Activated CD8-positive, alpha-beta T cell treated with anti-CD3 and anti-CD28 coated beads, Interleukin-2, amount 10 ng/mL, durations not matched to agents 7 days and 5 days (primary cell): ENCODE results near the gene CES5A. TPM values are rescaled to one million over a fixed set of nuclear protein-coding genes. Genes with fewer than 3 reads are reported as not detected.
"Not testable (repeated sequence)": the region's sequence is repeated elsewhere in the genome, so short reads cannot be mapped to it uniquely, and the experiment has no call there.

Source experiments
- ATAC-seq: fragments of 150-1000 bp; cut with Tn5 transposase; one replicate; pipeline ENCODE4 v1.10.0; 2021; ENCODE audit warnings: moderate library complexity
- CTCF ChIA-PET: fragments of 350-600 bp; sonication (Branson Sonifier 250); formaldehyde crosslinking; loops from one replicate; lab custom pipeline; 2021; ENCODE audit warnings: antibody characterized with exemption; lab: Charles Lee
- POLR2A ChIA-PET: fragments of 350-600 bp; sonication (Branson Sonifier 250); formaldehyde crosslinking; loops from one replicate; lab custom pipeline; 2021; ENCODE audit warnings: antibody characterized with exemption; lab: Charles Lee
- DNase-seq: peaks from one replicate; pipeline ENCODE4 v3.0.0-alpha.2; 2020
- H3K27ac Mint-ChIP-seq: one replicate; pipeline ENCODE4 v1.8.0; 2021; ENCODE audit warnings: mild to moderate bottlenecking, mixed read lengths
- H3K27me3 Mint-ChIP-seq: one replicate; pipeline ENCODE4 v1.8.0; 2021; ENCODE audit warnings: low read depth, mixed read lengths
- H3K36me3 Mint-ChIP-seq: one replicate; pipeline ENCODE4 v1.8.0; 2021; ENCODE audit warnings: low read depth, mixed read lengths
- H3K4me1 Mint-ChIP-seq: one replicate; pipeline ENCODE4 v1.8.0; 2021; ENCODE audit warnings: low read depth, mixed read lengths
- H3K4me3 Mint-ChIP-seq: one replicate; pipeline ENCODE4 v1.8.0; 2021; ENCODE audit warnings: mild to moderate bottlenecking, mixed read lengths
- H3K9me3 Mint-ChIP-seq: one replicate; pipeline ENCODE4 v1.8.0; 2022; ENCODE audit warnings: mixed read lengths; ENCODE audit not compliant: insufficient read depth
- total RNA-seq, 2 experiments: library from RNA; stranded (reverse); gene quantifications; one replicate each; pipeline ENCODE4 v1.2.3, GENCODE V29; 2021

Gene CES5A
- total RNA-seq, 2 experiments from 2014 or later: not detected

DNA sequence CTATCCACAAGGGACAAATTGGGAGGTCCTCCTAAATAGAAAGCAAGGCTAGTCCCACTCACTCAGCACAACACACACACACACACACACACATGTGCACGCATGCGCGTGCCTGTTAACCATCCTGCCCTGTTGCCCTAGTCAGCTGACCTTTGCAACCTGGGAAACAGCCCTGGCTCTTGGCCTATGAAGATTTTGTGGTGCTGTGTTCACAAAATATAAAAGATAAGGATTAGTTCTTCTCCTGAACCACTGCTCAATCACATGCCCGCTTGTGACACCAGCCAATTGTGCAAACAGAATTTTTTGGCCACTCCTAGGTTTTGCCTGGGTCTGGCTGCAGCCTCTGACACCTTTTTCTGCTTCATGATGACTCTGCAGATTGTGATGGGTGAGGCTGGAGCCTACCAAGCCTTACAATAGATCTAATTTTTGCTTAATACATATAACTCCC lies 39.0 kb downstream of the CES5A start:
- H3K27me3 Mint-ChIP-seq: peaks cover 7% of the 10 kb centered on the region
- CTCF ChIA-PET: no interaction called here

DNA sequence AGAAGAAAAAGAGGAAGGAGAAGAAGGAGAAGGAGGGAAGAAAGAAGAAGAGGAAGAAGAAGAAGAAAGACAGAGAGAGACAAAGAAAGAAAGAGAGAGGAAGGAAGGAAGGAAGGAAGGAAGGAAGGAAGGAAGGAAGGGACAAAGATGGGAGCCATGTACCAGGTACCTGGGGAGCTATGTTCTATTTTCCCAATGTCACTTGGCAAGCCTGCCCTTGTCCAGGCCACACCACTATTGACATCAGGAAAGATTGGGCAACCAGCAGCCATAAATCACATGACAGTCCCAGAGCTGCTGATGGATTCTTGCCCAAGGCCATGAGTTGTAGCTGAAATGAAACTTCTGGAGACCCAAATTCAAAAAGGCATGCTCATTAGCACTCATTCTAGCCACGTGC lies 39.6 kb downstream of the CES5A start:
- H3K27me3 Mint-ChIP-seq: peaks cover 7% of the 10 kb centered on the region
- ChIA-PET CTCF (no interaction called here), POLR2A (no interaction called here)
- no peak overlapping the region for H3K27ac Mint-ChIP-seq
- DNase-seq (no peak), ATAC-seq (no peak)
- H3K4me3 Mint-ChIP-seq: no peak overlapping the region
- peaks cover 5% of the 10 kb centered on the region for H3K4me1 Mint-ChIP-seq
- H3K9me3 Mint-ChIP-seq: no peaks in the 10 kb centered on the region
- H3K36me3 Mint-ChIP-seq: no peaks in the 10 kb centered on the region

More for the DNA sequence above, 39.0 kb downstream of the CES5A start:
- Mint-ChIP-seq H3K9me3 (no peaks in the 10 kb centered on the region), H3K4me1 (peaks cover 5% of the 10 kb centered on the region), H3K27ac (no peak overlapping the region), H3K4me3 (no peak overlapping the region), H3K36me3 (no peaks in the 10 kb centered on the region)
- no peak for DNase-seq
- no peak for ATAC-seq
- POLR2A ChIA-PET: no interaction called here

DNA sequence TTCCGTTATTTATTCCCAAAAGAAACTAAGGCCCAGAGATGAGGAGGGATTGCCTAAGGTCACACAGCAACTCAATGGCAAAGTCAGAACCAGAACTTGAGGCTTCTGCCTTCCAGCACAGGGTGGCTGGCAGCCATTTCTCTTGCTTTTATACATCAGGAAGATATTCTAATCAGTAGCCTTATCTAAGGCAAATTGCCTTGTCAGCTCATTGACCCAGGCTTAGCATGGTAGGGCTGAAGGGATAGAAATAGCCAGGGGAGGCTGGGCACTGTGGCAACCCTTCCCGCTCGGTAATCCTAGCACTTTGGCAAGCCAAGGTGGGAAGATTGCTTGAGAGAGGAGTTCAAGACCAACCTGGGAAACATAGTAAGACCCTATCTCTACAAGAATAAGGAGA lies 40.0 kb downstream of the CES5A start:
- H3K27ac Mint-ChIP-seq, POLR2A ChIA-PET: not testable (repeated sequence)

DNA sequence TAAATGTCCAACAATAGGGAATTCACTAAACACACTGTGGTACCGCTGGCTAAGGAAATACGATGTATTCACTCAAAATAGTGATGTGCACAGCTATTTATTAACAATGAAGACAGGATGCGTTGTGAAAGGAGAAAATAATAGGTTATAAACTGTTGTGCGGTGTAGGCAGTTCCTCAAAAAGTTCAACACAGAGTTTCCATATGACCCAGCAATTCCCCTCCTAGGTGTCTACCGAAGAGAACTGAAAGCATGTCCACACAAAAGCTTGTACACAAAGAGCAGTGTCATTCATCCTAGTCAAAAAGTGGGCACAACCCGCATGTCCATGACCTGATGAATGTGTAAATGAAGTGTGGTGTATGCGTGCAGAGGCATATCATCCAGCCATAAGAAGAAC lies 41.1 kb downstream of the CES5A start:
- Mint-ChIP-seq H3K27ac (no peak overlapping the region), H3K9me3 (no peaks in the 10 kb centered on the region), H3K4me3 (no peak overlapping the region), H3K4me1 (no peaks in the 10 kb centered on the region), H3K27me3 (peaks cover 4% of the 10 kb centered on the region), H3K36me3 (no peaks in the 10 kb centered on the region)
- DNase-seq (no peak), ATAC-seq (no peak)
- POLR2A ChIA-PET: no interaction called here
- CTCF ChIA-PET: no interaction called here

More for the DNA sequence above, 40.0 kb downstream of the CES5A start:
- H3K36me3 Mint-ChIP-seq, H3K27me3 Mint-ChIP-seq, H3K4me1 Mint-ChIP-seq, DNase-seq, H3K9me3 Mint-ChIP-seq, ATAC-seq, H3K4me3 Mint-ChIP-seq, CTCF ChIA-PET: not testable (repeated sequence)

DNA sequence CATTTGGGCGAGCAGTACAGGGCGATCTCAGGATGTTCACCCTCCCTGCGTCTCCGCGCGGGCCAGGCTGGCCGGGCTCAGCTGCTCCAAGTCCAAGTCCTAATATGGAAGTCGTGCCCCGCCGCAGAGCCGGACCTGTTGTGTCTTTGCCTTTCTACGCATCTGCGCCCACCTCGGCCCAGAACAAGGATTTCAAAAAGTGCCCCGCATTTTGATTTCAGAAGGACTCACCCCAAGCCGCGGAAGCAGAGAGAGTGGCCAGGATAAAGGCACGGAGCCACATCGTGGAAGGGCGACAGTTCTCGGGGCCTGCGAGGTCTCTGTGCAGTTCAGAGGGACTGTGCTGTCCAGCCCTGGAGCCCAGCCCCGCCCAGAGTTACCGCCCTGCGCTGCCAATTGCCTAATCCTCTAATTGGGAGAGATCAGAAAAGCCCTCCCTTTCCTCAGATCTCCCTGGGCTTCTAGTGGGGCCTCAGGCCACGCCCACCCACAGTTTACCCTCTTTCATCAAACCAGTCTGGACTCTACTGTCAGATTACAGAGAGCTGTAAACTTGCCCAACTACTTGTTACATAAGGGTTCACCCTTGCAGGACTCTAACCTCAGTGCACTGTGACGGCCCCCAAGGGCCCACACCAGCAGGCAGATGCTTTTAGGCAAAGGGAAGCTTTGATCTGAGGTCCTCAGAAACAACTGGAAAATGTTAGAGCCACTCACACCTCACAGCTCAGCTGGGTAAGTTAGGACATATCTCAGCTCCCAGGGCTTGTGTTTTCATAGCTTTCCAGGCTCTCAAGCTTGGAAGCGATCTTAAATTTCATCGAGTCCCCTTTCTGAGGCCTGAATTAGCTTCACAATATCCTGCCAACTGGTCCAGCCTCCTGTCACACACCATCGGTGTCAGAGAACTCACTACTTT lies 42.1 kb downstream of the CES5A start, which contains the start of gene CES1:
Gene CES1 (minus strand): TSS at position 324 of the 919 bp plus-strand sequence. CDS start 41 bp downstream, at position 283.
- DNase-seq (no peak), ATAC-seq (no peak)
- Mint-ChIP-seq H3K4me3 (no peak within 1 kb of the TSS), H3K9me3 (no peaks in the 10 kb centered on the region), H3K36me3 (no peaks in the 10 kb centered on the region), H3K27ac (no peak within 1 kb of the TSS), H3K4me1 (no peaks in the 10 kb centered on the region), H3K27me3 (no peaks in the 10 kb centered on the region)
- ChIA-PET POLR2A (no interaction called here), CTCF (no interaction called here)

DNA sequence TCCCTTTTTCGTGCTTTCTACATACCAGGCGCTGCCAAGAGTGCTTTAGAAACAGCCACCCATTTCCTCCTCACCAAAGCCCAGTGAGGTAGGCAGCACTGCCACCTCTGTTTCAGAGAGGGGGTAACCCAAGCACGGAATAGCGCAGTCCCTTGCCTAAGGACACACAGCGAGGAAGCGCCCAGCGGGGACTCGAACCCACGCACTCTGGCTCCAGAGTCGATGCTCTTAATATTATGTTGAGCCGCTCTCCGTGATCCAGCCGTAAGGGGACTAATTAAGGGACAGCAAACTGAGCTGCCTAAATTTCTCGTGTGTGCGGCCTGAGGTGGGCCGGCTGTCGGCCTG lies 42.8 kb downstream of the CES5A start:
- Mint-ChIP-seq H3K36me3 (no peaks in the 10 kb centered on the region), H3K4me3 (no peak overlapping the region), H3K4me1 (no peaks in the 10 kb centered on the region), H3K27me3 (no peaks in the 10 kb centered on the region), H3K9me3 (no peaks in the 10 kb centered on the region), H3K27ac (no peak overlapping the region)
- no peak for DNase-seq
- ChIA-PET POLR2A (no interaction called here), CTCF (no interaction called here)
- ATAC-seq: no peak

DNA sequence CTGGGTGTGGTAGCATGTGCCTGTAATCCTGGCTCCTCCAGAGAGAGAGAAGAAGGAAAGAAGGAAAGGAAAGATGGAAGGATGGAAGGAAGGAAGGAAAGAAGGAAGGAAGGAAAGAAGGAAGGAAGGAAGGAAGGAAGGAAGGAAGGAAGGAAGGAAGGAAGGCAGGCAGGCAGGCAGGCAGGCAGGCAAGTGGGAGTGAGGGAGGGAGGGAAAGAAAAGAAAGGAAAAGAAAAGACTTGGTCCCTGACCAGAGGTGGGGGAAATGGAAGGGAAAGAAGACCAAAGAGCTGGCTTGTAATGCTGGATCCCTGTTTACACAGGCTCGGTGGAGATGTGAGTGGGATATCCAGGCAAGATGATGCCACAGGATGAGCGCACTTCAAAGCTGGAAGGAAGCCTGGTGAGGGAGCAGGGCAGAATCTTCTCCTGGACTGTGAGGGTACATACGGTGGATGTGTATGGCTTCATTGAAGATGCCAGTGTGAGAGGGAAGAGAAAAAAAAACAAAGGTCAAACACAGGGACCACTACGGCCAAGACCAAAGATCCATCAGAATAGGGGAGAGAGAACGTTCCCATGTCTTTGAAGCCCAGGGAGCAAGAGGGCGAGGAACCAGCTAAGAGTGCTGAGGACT lies 44.4 kb downstream of the CES5A start:
- ATAC-seq: no peak
- Mint-ChIP-seq H3K36me3 (no peaks in the 10 kb centered on the region), H3K4me1 (no peaks in the 10 kb centered on the region), H3K27me3 (no peaks in the 10 kb centered on the region), H3K9me3 (no peaks in the 10 kb centered on the region), H3K4me3 (no peak overlapping the region), H3K27ac (no peak overlapping the region)
- DNase-seq: no peak
- ChIA-PET CTCF (no interaction called here), POLR2A (no interaction called here)

DNA sequence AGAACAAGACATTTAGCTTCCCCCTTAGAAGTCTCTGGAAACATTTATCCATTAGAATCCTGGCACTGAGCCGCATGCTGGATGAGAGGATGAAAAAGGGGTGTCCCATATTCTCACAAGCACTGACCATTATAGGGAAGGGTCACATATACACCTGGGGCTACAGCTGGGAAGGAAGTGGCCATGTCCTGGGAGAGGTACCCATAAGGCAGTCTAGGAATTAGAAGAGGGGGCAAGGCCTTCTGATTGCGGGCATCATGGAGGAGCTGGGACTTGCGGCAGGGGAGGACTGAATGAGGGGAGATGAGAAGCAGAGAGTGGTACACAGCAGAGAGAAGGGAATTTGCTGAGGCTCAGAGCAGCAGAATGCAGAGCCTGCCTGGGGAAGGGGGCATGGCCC lies 45.9 kb downstream of the CES5A start:
- not testable (repeated sequence) for H3K27ac Mint-ChIP-seq

DNA sequence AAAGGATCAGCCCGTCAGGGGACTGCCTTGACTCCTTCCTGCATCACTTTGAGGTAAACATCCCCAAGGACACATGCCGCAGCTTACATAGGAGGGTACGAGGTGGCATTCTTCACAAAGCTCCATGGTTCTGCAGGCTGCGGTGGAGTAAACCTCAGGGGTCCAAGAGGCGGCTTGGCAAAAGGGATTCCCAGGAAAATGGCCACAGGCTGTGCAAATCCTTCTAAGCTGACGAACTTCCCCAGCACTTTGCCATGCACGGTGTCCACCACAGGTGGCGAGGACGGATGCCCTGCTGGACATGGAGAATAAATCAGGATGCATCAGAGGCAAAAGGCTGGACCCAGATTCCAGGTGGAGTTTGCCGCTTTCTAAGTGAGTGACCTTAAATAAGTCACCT lies 46.5 kb downstream of the CES5A start:
- Mint-ChIP-seq H3K9me3 (no peaks in the 10 kb centered on the region), H3K36me3 (no peaks in the 10 kb centered on the region), H3K4me3 (no peak overlapping the region), H3K4me1 (no peaks in the 10 kb centered on the region), H3K27me3 (no peaks in the 10 kb centered on the region), H3K27ac (no peak overlapping the region)
- ChIA-PET POLR2A (no interaction called here), CTCF (no interaction called here)
- DNase-seq (no peak), ATAC-seq (no peak)

More for the DNA sequence above, 45.9 kb downstream of the CES5A start:
- POLR2A ChIA-PET, H3K9me3 Mint-ChIP-seq, H3K4me3 Mint-ChIP-seq, CTCF ChIA-PET, H3K27me3 Mint-ChIP-seq, DNase-seq, ATAC-seq, H3K36me3 Mint-ChIP-seq, H3K4me1 Mint-ChIP-seq: not testable (repeated sequence)

DNA sequence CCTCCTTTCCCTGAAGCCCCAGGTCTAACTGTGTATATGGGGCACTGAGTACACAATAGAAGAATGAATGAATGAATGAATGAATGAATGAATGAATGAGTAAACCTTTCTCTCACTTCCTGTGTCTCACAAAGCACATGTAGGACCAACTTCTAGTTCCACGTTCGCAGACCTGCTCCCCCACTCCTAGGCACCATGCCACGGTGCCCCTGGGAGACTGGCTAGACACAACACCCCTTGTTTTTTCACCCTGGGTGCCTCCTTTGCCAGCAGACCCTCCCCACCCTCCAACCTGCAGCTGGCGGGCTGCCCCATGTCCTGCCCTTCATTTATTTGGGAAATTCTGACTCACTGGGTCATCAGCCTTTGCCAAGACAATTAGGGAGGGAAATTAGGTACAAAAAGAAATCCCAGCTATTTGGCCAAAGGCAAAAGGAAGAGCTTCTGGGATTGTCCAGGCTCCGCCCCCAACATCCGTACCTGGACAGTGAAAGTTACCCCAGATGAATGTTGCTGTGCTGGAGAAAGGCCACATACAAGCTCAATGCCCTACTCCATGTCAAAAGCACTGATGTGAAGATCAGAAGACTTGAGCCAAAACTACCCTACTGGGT lies 50.0 kb downstream of the CES5A start:
- ATAC-seq: no peak
- CTCF ChIA-PET: interaction anchor here (1.2 kb wide), 1 partner anchor 112 kb away, joined by 3 read pairs; no protein-coding TSS in a partner anchor

DNA sequence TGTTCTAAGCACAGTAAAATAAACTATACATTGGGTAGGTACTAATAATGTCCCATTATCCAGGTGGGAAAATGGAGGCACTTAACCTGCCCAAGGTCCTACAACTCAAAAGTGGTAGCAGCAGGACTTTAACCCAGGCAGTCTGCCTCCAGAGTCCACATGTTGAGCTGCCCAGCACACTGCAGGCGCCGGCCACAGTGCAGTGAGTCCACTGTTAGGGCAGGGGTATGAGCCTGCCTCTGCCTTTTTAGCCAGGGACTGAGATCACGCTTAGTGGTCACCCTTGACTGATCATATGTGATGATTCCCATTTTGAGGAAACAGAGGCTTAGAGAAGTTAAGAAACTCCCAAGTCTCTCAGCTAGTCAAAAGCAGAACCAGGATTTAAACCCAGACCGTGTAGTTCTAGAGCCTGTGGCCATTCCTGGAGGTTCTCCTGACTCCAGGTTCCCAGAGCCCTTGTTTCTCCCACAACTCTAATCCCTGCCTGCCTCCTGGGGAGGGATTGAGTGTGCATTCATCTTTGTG lies 50.6 kb downstream of the CES5A start:
- no peak overlapping the region for H3K4me3 Mint-ChIP-seq
- DNase-seq: no peak
- H3K27ac Mint-ChIP-seq: no peak overlapping the region
- H3K36me3 Mint-ChIP-seq: no peaks in the 10 kb centered on the region
- H3K4me1 Mint-ChIP-seq: no peaks in the 10 kb centered on the region
- H3K9me3 Mint-ChIP-seq: no peaks in the 10 kb centered on the region
- ChIA-PET CTCF (no interaction called here), POLR2A (no interaction called here)
- no peak for ATAC-seq
- H3K27me3 Mint-ChIP-seq: no peaks in the 10 kb centered on the region

More for the DNA sequence above, 50.0 kb downstream of the CES5A start:
- Mint-ChIP-seq H3K4me3 (no peak overlapping the region), H3K27me3 (no peaks in the 10 kb centered on the region), H3K4me1 (no peaks in the 10 kb centered on the region), H3K9me3 (no peaks in the 10 kb centered on the region), H3K27ac (no peak overlapping the region), H3K36me3 (no peaks in the 10 kb centered on the region)
- DNase-seq: no peak
- POLR2A ChIA-PET: no interaction called here
